ENCODE results near the gene IL18R1.

Gene IL18R1

DNA sequence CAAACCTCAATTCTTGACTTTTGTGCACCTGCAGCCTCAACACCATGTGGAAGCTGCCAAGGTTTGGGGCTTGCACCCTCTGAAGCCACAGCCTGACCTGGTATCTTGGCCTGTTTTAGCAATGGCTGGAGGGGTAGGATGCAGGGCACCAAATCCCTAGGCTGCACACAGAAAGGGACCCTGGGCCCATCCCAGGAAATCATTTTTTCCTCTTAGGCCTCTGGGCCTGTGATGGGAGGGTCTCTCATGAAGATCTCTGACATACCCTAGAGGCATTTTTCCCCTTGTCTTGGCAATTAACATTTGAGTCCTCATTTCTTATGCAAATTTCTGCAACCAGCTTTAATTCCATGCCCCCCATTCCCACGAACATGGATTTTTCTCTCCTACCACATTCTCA, 10.2 kb downstream of the IL18R1 start:
- no peak for DNase-seq
- Histone ChIP-seq H2AFZ (ENCODE audit: low read length) (no peak overlapping the region), H3K9me2 (replicated peaks; ENCODE audit: insufficient read depth, low read length) (no peaks in the 10 kb centered on the region), H3K27me3 (replicated peaks; ENCODE audit: insufficient read depth, low read length) (no peaks in the 10 kb centered on the region), H3K4me1 (ENCODE audit: low read length) (no peaks in the 10 kb centered on the region), H3K9ac (ENCODE audit: low read length) (no peak overlapping the region), H3K36me3 (replicated peaks; ENCODE audit: insufficient read depth, low read length) (no peaks in the 10 kb centered on the region), H3K27ac (ENCODE audit: low read length) (no peak overlapping the region), H3F3A (ENCODE audit: insufficient read depth, low read length) (no peaks in the 10 kb centered on the region), H3K9me3 (replicated peaks; ENCODE audit: insufficient read depth, low read length) (no peaks in the 10 kb centered on the region), H4K20me1 (ENCODE audit: insufficient read depth, low read length) (no peaks in the 10 kb centered on the region), H3K79me2 (ENCODE audit: low read length) (no peaks in the 10 kb centered on the region), H3K4me2 (ENCODE audit: low read depth, low read length) (no peak overlapping the region), H3K4me3 (ENCODE audit: low read length) (no peak overlapping the region)
- TF ChIP-seq EZH2 (optimal IDR thresholded peaks at IDR 0.05; ENCODE audit: low read depth, low read length) (no peak), CTCF (IDR thresholded peaks at IDR 0.05; ENCODE audit: low read length) (no peak), EZH2phosphoT487 (IDR thresholded peaks at IDR 0.05; ENCODE audit: low read length) (no peak)

GRCh38 chr2:102366406-102367112, 11.0 kb downstream of the IL18R1 start:
- H3K27ac ChIP-seq (ENCODE audit: low read length), result no peak overlapping the region
- TF ChIP-seq EZH2phosphoT487 (IDR thresholded peaks at IDR 0.05; ENCODE audit: low read length) (no peak), EZH2 (optimal IDR thresholded peaks at IDR 0.05; ENCODE audit: low read depth, low read length) (no peak), CTCF (IDR thresholded peaks at IDR 0.05; ENCODE audit: low read length) (no peak)
- no peaks in the 10 kb centered on the region for H3K27me3 ChIP-seq (replicated peaks; ENCODE audit: insufficient read depth, low read length)
- H3K36me3 ChIP-seq (replicated peaks; ENCODE audit: insufficient read depth, low read length), result no peaks in the 10 kb centered on the region
- H3K9ac ChIP-seq (ENCODE audit: low read length), result no peak overlapping the region
- no peaks in the 10 kb centered on the region for H3K9me3 ChIP-seq (replicated peaks; ENCODE audit: insufficient read depth, low read length)
- H3K4me3 ChIP-seq (ENCODE audit: low read length), result no peak overlapping the region
- no peaks in the 10 kb centered on the region for H4K20me1 ChIP-seq (ENCODE audit: insufficient read depth, low read length)
- no peak overlapping the region for H3K4me2 ChIP-seq (ENCODE audit: low read depth, low read length)
- no peaks in the 10 kb centered on the region for H3K79me2 ChIP-seq (ENCODE audit: low read length)
- no peaks in the 10 kb centered on the region for H3K9me2 ChIP-seq (replicated peaks; ENCODE audit: insufficient read depth, low read length)
- DNase-seq, result no peak
- H2AFZ ChIP-seq (ENCODE audit: low read length), result no peak overlapping the region
- H3F3A ChIP-seq (ENCODE audit: insufficient read depth, low read length), result no peaks in the 10 kb centered on the region
- no peaks in the 10 kb centered on the region for H3K4me1 ChIP-seq (ENCODE audit: low read length)

DNA sequence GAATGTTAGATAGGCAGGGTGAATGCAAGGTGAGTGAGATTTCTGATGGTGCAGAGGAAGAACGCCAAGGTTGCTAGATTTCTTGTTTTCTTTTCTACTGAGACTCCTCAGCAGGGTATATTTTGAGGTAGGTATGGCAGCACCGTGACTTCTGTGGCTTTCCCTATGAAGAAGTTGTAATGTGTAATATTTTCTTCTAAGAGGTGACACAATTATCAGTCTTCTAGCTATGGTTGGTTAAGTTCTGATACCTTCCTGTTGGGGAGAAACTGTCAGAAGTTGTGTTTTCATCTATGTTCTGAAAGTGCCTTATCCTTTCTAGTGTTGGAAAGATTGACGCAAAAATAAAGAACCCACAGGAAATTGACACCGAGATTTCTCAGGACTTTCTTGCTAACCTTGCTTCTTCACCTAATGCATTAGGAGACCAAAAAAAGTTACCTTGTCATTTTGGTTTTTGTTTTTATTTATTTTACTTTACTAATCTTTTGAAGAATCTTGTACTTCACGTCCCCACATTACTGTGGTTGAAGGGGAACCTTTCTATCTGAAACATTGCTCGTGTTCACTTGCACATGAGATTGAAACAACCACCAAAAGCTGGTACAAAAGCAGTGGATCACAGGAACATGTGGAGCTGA, 11.9 kb downstream of the IL18R1 start:
- Histone ChIP-seq H3K4me2 (ENCODE audit: low read depth, low read length) (no peak overlapping the region), H3K36me3 (replicated peaks; ENCODE audit: insufficient read depth, low read length) (no peaks in the 10 kb centered on the region), H3K9me2 (replicated peaks; ENCODE audit: insufficient read depth, low read length) (no peaks in the 10 kb centered on the region), H2AFZ (ENCODE audit: low read length) (no peak overlapping the region), H3K4me3 (ENCODE audit: low read length) (no peak overlapping the region), H3K27me3 (replicated peaks; ENCODE audit: insufficient read depth, low read length) (no peaks in the 10 kb centered on the region), H3K9me3 (replicated peaks; ENCODE audit: insufficient read depth, low read length) (no peaks in the 10 kb centered on the region), H3K9ac (ENCODE audit: low read length) (no peak overlapping the region), H3K79me2 (ENCODE audit: low read length) (no peaks in the 10 kb centered on the region), H4K20me1 (ENCODE audit: insufficient read depth, low read length) (no peaks in the 10 kb centered on the region), H3K4me1 (ENCODE audit: low read length) (no peaks in the 10 kb centered on the region), H3K27ac (ENCODE audit: low read length) (no peak overlapping the region), H3F3A (ENCODE audit: insufficient read depth, low read length) (no peaks in the 10 kb centered on the region)
- TF ChIP-seq EZH2 (optimal IDR thresholded peaks at IDR 0.05; ENCODE audit: low read depth, low read length) (no peak), EZH2phosphoT487 (IDR thresholded peaks at IDR 0.05; ENCODE audit: low read length) (no peak), CTCF (IDR thresholded peaks at IDR 0.05; ENCODE audit: low read length) (no peak)
- DNase-seq, result no peak

All from MM.1S (cell line).